BLaER1 (cell line): ENCODE measurements around the gene CDHR4.

ENCODE experiments used
- H3K27ac ChIP-seq: shearing (Covaris generic); formaldehyde crosslinking; 2 replicates; pipeline ENCODE4 v1.8.1; 2022
- H3K27me3 ChIP-seq: shearing (Covaris generic); formaldehyde crosslinking; 2 replicates; pipeline ENCODE4 v1.8.1; 2022
- H3K36me3 ChIP-seq: shearing (Covaris generic); formaldehyde crosslinking; 2 replicates; pipeline ENCODE4 v1.8.1; 2022
- H3K4me1 ChIP-seq: shearing (Covaris generic); formaldehyde crosslinking; 2 replicates; pipeline ENCODE4 v1.8.1; 2022
- H3K4me2 ChIP-seq: shearing (Covaris generic); formaldehyde crosslinking; 2 replicates; pipeline ENCODE4 v1.8.1; 2022
- H3K4me3 ChIP-seq: shearing (Covaris generic); formaldehyde crosslinking; 2 replicates; pipeline ENCODE4 v1.8.1; 2022
- H3K9ac ChIP-seq: shearing (Covaris generic); formaldehyde crosslinking; 2 replicates; pipeline ENCODE4 v1.8.1; 2022
- H3K9me3 ChIP-seq: shearing (Covaris generic); formaldehyde crosslinking; 2 replicates; pipeline ENCODE4 v1.8.1; 2022
- H4K20me1 ChIP-seq: shearing (Covaris generic); formaldehyde crosslinking; 2 replicates; pipeline ENCODE4 v1.8.1; 2022
- Cebpa-rat ChIP-seq: shearing (Covaris generic); IDR thresholded peaks from 2 replicates; pipeline ENCODE4 v1.8.1; 2022

Gene CDHR4

GRCh38 chr3:49747792-49748480 lies 51.7 kb downstream of the CDHR4 start:
- H3K4me1 ChIP-seq, result no peaks in the 10 kb centered on the region
- no peak for TF ChIP-seq Cebpa-rat
- H3K36me3 ChIP-seq, result peaks cover 90% of the 10 kb centered on the region
- no peaks in the 10 kb centered on the region for H3K9me3 ChIP-seq
- no peak overlapping the region for H3K4me3 ChIP-seq
- no peaks in the 10 kb centered on the region for H3K27me3 ChIP-seq
- H3K9ac ChIP-seq, result no peak overlapping the region
- no peak overlapping the region for H3K4me2 ChIP-seq
- H3K27ac ChIP-seq, result no peak overlapping the region
- peaks cover 98% of the 10 kb centered on the region for H4K20me1 ChIP-seq

GRCh38 chr3:49745986-49746385 lies 53.7 kb downstream of the CDHR4 start:
- H3K36me3 ChIP-seq, result peaks cover 93% of the 10 kb centered on the region
- H3K27ac ChIP-seq, result no peak overlapping the region

More at GRCh38 chr3:49745986-49746385, 53.7 kb downstream of the CDHR4 start:
- Histone ChIP-seq H3K9ac (no peak overlapping the region), H3K4me2 (no peak overlapping the region), H3K4me1 (no peaks in the 10 kb centered on the region), H3K4me3 (no peak overlapping the region), H3K27me3 (no peaks in the 10 kb centered on the region), H4K20me1 (peaks cover 97% of the 10 kb centered on the region), H3K9me3 (no peaks in the 10 kb centered on the region)
- no peak for TF ChIP-seq Cebpa-rat
